ENCODE data around the gene PCYT1B.
"Not testable (repeated sequence)": the region's sequence is repeated elsewhere in the genome, so short reads cannot be mapped to it uniquely, and the experiment has no call there.

PCYT1B gene

DNA sequence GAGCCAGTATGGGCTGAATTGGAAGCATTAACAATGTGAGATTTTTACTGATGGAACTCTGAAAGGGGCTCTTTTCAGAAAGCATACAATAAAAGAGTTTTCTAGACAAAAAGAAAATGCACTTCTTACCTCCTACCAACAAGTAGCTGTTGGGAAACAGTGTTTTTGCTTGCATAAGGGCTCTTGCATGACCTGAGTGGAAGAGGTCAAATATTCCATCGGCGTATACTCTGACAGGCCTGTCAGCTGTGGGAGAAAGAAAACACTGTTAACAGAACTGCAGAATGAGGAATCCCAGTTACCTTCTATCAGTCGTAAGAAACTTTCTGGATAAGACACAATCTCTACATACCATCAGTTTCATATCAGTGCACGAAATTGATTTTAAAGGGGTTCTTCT, 39.5 kb downstream of the PCYT1B start:
- no peak overlapping the region for H3K4me3 ChIP-seq (ENCODE audit: low read depth, low read length)
- TF ChIP-seq, protein P1, sequence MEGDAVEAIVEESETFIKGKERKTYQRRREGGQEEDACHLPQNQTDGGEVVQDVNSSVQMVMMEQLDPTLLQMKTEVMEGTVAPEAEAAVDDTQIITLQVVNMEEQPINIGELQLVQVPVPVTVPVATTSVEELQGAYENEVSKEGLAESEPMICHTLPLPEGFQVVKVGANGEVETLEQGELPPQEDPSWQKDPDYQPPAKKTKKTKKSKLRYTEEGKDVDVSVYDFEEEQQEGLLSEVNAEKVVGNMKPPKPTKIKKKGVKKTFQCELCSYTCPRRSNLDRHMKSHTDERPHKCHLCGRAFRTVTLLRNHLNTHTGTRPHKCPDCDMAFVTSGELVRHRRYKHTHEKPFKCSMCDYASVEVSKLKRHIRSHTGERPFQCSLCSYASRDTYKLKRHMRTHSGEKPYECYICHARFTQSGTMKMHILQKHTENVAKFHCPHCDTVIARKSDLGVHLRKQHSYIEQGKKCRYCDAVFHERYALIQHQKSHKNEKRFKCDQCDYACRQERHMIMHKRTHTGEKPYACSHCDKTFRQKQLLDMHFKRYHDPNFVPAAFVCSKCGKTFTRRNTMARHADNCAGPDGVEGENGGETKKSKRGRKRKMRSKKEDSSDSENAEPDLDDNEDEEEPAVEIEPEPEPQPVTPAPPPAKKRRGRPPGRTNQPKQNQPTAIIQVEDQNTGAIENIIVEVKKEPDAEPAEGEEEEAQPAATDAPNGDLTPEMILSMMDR (IDR thresholded peaks at IDR 0.05; ENCODE audit: low read depth, low read length, missing control alignments), result no peak
- no peak for DNase-seq (ENCODE audit: low read depth)

DNA sequence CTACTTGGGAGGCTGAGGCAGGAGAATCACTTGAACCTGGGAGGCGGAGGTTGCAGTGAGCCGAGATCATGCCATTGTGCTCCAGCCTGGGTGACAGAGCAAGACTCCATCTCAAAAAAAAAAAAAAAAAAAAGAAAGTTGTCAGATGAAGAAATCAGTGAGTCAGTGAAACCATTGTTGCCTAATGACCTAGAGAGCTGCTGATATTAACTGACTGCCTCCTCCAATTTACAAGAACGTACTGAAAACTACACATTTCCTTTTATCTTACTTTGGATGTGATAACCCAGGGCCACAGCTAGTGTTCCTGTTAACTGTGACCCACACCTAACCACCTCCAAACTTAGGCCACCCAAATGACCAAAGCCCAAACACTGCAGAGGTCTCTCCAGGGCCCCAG, 41.2 kb downstream of the PCYT1B start:
- not testable (repeated sequence) for H3K4me3 ChIP-seq (ENCODE audit: low read depth, low read length)

DNA sequence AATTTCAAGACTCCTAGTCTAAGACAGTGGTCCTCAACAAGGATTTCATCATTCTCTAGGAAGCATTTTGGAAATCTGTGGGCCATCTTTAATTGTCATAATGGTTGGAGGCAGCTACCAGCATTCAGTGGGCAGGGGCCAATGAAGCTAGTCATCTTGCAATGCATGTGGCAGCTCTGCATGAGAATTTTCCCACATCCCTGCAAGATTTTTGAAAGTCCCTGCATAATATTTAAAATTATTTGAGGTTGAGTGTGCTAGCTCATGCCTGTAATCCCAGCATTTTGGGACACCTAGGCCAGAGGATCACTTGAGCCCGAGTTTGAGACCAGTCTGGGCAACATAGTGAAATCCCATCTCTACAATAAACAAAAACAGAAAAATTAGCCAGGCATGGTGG, 44.0 kb downstream of the PCYT1B start:
- H3K4me3 ChIP-seq (ENCODE audit: low read depth, low read length), result no peak overlapping the region
- DNase-seq (ENCODE audit: low read depth), result no peak
- TF ChIP-seq, protein P1 (IDR thresholded peaks at IDR 0.05; ENCODE audit: low read depth, low read length, missing control alignments), result no peak

More for the DNA sequence above, 41.2 kb downstream of the PCYT1B start:
- DNase-seq (ENCODE audit: low read depth), result not testable (repeated sequence)

DNA sequence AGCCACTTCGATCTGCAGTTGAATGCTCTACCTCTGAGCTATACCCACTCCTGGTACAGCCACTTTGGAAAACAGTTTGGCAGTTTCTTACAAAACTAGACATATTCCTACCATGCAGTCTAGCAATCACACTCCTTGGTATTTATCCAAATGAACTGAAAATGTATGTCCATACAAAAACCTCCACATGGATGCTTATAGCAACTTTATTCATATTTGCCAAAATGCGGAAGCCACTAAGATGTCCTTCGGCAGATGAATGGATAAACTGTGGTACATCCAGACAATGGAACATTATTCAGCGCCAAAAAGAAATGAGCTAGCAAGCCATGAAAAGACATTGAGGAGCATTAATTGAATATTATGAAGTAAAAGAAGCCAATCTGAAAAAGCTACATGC, 45.3 kb downstream of the PCYT1B start:
- H3K4me3 ChIP-seq (ENCODE audit: low read depth, low read length), result no peak overlapping the region
- TF ChIP-seq, protein P1 (IDR thresholded peaks at IDR 0.05; ENCODE audit: low read depth, low read length, missing control alignments), result no peak
- DNase-seq (ENCODE audit: low read depth), result no peak

DNA sequence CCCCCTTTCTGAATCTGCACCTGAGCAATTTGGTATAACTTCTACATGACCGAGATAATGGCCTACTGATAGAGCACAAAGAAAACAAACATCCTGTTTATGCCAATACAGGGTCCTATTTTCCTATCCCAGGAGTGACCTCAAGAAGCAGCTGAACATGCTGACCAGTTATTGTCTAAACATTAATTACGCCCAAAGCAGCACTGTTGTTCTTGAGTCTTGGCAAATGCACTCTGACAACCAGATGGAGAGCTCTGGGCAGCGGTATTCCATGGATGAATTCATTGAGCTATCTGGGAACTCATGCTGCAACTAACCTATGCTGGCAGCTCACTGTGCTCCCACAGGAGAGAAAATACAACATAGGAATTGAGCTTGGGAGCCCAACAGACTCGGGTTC, 52.6 kb downstream of the PCYT1B start:
- no peak overlapping the region for H3K4me3 ChIP-seq (ENCODE audit: low read depth, low read length)
- no peak for DNase-seq (ENCODE audit: low read depth)
- TF ChIP-seq, protein P1 (IDR thresholded peaks at IDR 0.05; ENCODE audit: low read depth, low read length, missing control alignments), result no peak

DNA sequence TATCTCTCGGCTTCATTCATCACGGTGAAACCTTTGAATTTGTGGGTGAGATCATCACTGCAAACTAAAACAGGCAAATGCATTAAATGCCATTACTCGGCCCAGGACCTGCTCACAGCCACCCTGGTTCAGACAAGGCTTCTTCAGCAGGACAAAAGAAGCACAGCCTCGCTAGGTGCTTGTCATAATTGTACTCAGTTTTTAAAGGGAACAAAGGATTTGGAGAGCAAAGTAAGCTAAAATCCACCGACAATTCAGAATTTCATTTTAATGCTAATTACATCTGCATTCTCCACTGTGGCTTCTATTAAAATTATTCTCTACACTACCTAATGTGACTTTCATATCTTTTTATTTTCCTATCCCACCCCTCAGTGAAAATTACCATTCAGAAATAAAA, 57.0 kb downstream of the PCYT1B start:
- H3K4me3 ChIP-seq (ENCODE audit: low read depth, low read length), result no peak overlapping the region
- TF ChIP-seq, protein P1 (IDR thresholded peaks at IDR 0.05; ENCODE audit: low read depth, low read length, missing control alignments), result no peak
- DNase-seq (ENCODE audit: low read depth), result no peak

DNA sequence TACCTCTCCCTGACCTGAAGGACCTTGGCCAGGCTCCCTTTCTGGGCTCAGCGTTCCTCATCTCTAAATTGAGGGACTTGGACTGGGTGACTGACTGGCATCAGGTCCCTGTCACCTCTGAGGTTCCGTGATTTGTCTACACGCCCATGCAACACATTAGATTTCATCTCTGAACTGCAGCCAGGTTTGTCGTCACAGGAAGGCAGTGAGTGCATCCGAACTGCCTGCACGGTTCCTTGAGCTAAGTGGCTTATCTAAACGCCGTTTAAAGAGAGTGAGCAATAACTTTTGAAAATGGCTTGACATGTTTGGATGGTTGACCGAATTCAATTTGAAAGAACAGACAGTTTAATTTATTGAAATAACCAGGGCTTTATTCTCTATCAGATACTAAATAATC, 70.1 kb downstream of the PCYT1B start:
- DNase-seq (ENCODE audit: low read depth), result no peak
- no peak overlapping the region for H3K4me3 ChIP-seq (ENCODE audit: low read depth, low read length)
- TF ChIP-seq, protein P1 (IDR thresholded peaks at IDR 0.05; ENCODE audit: low read depth, low read length, missing control alignments), result no peak

DNA sequence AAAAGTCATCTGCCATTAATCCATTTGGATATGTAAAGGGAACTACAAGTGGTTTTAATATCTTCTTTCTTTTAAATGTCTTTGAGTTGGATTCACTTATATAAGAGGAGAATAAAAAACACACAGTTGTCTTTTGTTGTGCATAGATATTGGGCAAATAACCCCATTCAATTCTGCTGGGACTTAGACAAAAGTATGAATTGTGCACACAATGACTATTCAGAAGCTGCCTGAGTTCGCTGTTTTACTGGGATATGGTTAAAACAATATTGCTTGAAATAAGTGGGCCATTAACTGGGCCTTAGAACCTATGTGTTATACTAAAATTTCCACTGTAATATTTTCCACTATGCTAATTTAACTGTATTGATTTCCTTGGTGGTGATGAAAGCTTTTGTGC, 71.7 kb downstream of the PCYT1B start:
- TF ChIP-seq, protein P1 (IDR thresholded peaks at IDR 0.05; ENCODE audit: low read depth, low read length, missing control alignments), result no peak
- H3K4me3 ChIP-seq (ENCODE audit: low read depth, low read length), result no peak overlapping the region
- DNase-seq (ENCODE audit: low read depth), result no peak
